ENCODE measurements around the gene MRPL55.

The MRPL55 gene

DNA sequence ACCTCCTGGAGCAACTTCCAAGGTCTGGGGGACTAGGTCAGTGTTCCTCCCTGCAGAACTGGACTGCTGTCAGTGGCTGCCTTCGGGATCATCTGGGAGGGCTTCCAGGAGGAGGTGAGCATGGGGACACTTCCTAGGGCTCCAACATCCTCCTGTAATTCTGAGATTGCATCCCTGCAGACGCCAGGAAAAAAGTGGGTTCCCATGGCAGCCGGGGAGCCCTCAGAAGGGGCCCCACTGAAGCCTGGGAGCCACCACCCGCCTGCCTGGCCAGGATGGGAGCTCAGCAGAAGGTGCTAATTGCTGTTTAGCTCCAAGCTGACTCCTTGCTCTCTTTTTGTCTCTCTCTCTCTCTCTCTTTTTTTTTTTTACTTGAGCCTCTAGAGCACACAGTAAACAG, 42.7 kb downstream of the MRPL55 start:
- Histone ChIP-seq H4K20me1 (ENCODE audit: insufficient read depth, low read length) (no peaks in the 10 kb centered on the region), H3K79me2 (ENCODE audit: insufficient read depth, low read length) (no peaks in the 10 kb centered on the region), H3K4me3 (ENCODE audit: low read depth, low read length, poor library complexity, severe bottlenecking) (no peak overlapping the region), H3K9me3 (ENCODE audit: low read length) (no peaks in the 10 kb centered on the region), H3K9me2 (ENCODE audit: low read depth, low read length) (no peaks in the 10 kb centered on the region), H3K27ac (ENCODE audit: low read depth, low read length, poor library complexity, severe bottlenecking) (no peak overlapping the region), H3K4me2 (ENCODE audit: low read length) (no peak overlapping the region), H3K4me1 (ENCODE audit: insufficient read depth, low read length, severe bottlenecking) (no peaks in the 10 kb centered on the region), H3K36me3 (ENCODE audit: insufficient read depth, low read length) (no peaks in the 10 kb centered on the region), H3F3A (ENCODE audit: insufficient read depth, low read length) (no peaks in the 10 kb centered on the region), H3K9ac (ENCODE audit: low read length) (no peak overlapping the region), H2AFZ (ENCODE audit: low read length) (no peak overlapping the region), H3K27me3 (ENCODE audit: insufficient read depth, low read length) (no peaks in the 10 kb centered on the region)
- TF ChIP-seq, protein P1, sequence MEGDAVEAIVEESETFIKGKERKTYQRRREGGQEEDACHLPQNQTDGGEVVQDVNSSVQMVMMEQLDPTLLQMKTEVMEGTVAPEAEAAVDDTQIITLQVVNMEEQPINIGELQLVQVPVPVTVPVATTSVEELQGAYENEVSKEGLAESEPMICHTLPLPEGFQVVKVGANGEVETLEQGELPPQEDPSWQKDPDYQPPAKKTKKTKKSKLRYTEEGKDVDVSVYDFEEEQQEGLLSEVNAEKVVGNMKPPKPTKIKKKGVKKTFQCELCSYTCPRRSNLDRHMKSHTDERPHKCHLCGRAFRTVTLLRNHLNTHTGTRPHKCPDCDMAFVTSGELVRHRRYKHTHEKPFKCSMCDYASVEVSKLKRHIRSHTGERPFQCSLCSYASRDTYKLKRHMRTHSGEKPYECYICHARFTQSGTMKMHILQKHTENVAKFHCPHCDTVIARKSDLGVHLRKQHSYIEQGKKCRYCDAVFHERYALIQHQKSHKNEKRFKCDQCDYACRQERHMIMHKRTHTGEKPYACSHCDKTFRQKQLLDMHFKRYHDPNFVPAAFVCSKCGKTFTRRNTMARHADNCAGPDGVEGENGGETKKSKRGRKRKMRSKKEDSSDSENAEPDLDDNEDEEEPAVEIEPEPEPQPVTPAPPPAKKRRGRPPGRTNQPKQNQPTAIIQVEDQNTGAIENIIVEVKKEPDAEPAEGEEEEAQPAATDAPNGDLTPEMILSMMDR (IDR thresholded peaks at IDR 0.05; ENCODE audit: low read length): no peak
- no peak for TF ChIP-seq EZH2 (IDR thresholded peaks at IDR 0.05; ENCODE audit: borderline replicate concordance, low read length)

DNA sequence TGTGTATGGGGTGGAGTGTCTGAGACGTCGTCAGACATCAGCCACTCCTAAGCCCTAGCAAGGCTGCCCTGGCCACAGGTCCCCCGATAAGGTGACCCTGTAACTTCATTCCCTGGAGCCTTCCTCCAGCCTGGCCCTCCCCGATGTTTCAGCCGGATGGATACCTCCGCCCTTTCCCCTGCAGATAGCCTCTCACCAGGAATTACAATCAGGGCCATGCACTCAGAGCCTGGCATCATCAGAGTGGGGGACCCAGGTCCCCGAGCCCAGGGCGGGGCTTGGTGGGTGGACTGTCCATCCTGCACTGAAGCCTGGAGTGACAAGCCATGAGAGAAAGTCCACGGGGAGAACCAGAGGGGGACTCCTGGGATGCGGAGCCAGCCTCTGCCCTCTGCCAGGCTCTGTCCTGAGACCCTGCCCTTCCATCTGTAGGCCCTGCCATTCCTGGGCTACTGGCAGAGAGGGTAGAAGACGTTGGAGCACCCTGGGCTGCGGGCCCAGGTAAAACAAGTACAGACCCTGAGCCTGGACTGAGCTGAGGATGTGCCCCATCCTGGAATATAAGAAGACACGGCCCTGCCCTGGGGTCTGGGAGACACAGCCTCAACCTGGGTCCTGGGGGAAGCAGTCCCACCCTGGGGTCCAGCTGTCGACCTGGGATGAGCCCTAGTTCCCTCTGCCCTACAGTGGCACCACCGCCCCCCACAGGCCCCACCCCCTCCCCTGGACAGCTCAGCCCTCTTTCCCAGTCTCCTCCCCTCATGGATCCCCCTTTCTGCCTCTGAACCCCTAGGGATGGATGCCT, 43.4 kb downstream of the MRPL55 start:
- no peaks in the 10 kb centered on the region for H3K9me3 ChIP-seq (ENCODE audit: low read length)
- no peak overlapping the region for H3K9ac ChIP-seq (ENCODE audit: low read length)
- H3K27ac ChIP-seq (ENCODE audit: low read depth, low read length, poor library complexity, severe bottlenecking): no peak overlapping the region
- H3K4me3 ChIP-seq (ENCODE audit: low read depth, low read length, poor library complexity, severe bottlenecking): no peak overlapping the region
- H3K4me2 ChIP-seq (ENCODE audit: low read length): no peak overlapping the region
- no peak overlapping the region for H2AFZ ChIP-seq (ENCODE audit: low read length)
- no peaks in the 10 kb centered on the region for H3F3A ChIP-seq (ENCODE audit: insufficient read depth, low read length)
- no peaks in the 10 kb centered on the region for H3K9me2 ChIP-seq (ENCODE audit: low read depth, low read length)
- H3K36me3 ChIP-seq (ENCODE audit: insufficient read depth, low read length): no peaks in the 10 kb centered on the region
- TF ChIP-seq, protein P1 (IDR thresholded peaks at IDR 0.05; ENCODE audit: low read length): no peak
- no peak for TF ChIP-seq EZH2 (IDR thresholded peaks at IDR 0.05; ENCODE audit: borderline replicate concordance, low read length)
- H3K4me1 ChIP-seq (ENCODE audit: insufficient read depth, low read length, severe bottlenecking): no peaks in the 10 kb centered on the region
- H3K79me2 ChIP-seq (ENCODE audit: insufficient read depth, low read length): no peaks in the 10 kb centered on the region
- H4K20me1 ChIP-seq (ENCODE audit: insufficient read depth, low read length): no peaks in the 10 kb centered on the region
- H3K27me3 ChIP-seq (ENCODE audit: insufficient read depth, low read length): no peaks in the 10 kb centered on the region

DNA sequence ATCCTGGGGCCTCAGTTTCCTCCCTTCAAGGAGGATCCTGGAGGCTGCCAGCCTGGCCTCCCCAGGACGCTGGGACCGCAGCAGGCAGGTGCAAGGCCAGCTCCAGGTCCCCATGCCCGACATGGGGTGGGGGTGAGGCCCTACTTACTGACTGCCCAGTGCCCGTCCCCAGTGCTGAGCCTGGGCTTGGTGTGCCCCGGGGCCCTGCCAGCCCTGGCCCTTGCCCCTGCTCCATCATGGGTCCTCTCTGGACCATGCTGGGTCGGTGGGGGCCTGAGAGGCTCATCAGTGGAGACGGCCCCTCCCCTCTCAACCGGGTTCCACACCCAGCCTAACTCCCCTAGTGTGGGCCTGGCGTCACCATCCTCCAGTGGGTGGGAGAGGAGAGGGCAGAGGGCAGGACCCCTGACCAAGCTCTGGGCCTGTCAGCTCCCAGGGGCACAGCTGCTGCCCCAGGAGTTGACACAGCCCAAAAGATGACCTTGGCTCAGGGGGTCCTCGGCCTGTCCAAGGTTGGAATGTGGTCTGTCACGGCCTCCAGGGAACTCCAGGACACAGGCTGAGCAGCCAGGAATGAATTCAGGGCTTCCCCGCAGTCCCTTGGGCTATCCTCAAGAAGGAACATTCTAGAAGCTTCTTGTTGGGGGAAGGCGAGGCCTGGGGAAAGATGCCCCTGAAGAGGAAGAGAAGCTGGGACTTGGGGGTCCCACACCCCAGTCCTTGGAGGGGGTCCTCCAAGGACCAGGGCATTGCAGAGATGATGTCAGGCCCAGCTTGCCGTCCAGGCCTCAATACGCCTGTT, 44.2 kb downstream of the MRPL55 start:
- Histone ChIP-seq H3K27ac (ENCODE audit: low read depth, low read length, poor library complexity, severe bottlenecking) (no peak overlapping the region), H3K79me2 (ENCODE audit: insufficient read depth, low read length) (no peaks in the 10 kb centered on the region), H3K4me3 (ENCODE audit: low read depth, low read length, poor library complexity, severe bottlenecking) (no peak overlapping the region), H3K9me2 (ENCODE audit: low read depth, low read length) (no peaks in the 10 kb centered on the region), H3K4me2 (ENCODE audit: low read length) (no peak overlapping the region), H3K9me3 (ENCODE audit: low read length) (no peaks in the 10 kb centered on the region), H4K20me1 (ENCODE audit: insufficient read depth, low read length) (no peaks in the 10 kb centered on the region), H3K27me3 (ENCODE audit: insufficient read depth, low read length) (no peaks in the 10 kb centered on the region), H3K4me1 (ENCODE audit: insufficient read depth, low read length, severe bottlenecking) (no peaks in the 10 kb centered on the region), H3F3A (ENCODE audit: insufficient read depth, low read length) (no peaks in the 10 kb centered on the region), H3K9ac (ENCODE audit: low read length) (no peak overlapping the region), H2AFZ (ENCODE audit: low read length) (no peak overlapping the region), H3K36me3 (ENCODE audit: insufficient read depth, low read length) (no peaks in the 10 kb centered on the region)
- TF ChIP-seq, protein P1 (IDR thresholded peaks at IDR 0.05; ENCODE audit: low read length): no peak
- TF ChIP-seq EZH2 (IDR thresholded peaks at IDR 0.05; ENCODE audit: borderline replicate concordance, low read length): no peak

Measured in OCI-LY1 (cell line).